Prostate gland (tissue), 2 donors: ENCODE data around the gene RNPEPL1. TPM values are rescaled to one million over a fixed set of nuclear protein-coding genes. Genes with fewer than 3 reads are reported as not detected.

ENCODE experiments used
- DNase-seq: peaks from one replicate; pipeline ENCODE4 v3.0.0-alpha.2; 2019; ENCODE audit warnings: low spot score
- H3K27ac ChIP-seq, 2 donors: fragments of 200-600 bp; sonication (generic); 2 replicates each; pipeline ENCODE4 v1.5.1; 2017 to 2019
- H3K27me3 ChIP-seq: fragments of 200-600 bp; sonication (generic); replicated peaks from 2 replicates; pipeline ENCODE4 v1.5.1; 2019; ENCODE audit not compliant: insufficient read depth
- H3K36me3 ChIP-seq, 2 donors: fragments of 200-600 bp; sonication (generic); 1 replicate in 1 of 2; 2 replicates in 1 of 2; pipeline versions ENCODE4 v1.5.1 to v1.8.1; 2017 to 2019
- H3K4me1 ChIP-seq: fragments of 200-600 bp; sonication (generic); replicated peaks from 2 replicates; pipeline ENCODE4 v1.5.1; 2019
- H3K4me3 ChIP-seq, 2 donors: fragments of 200-600 bp; sonication (generic); 2 replicates each; pipeline ENCODE4 v1.5.1; 2017 to 2019
- H3K9me3 ChIP-seq: fragments of 200-600 bp; sonication (generic); 2 replicates; pipeline ENCODE4 v1.5.1; 2017
- CTCF ChIP-seq, 4 experiments: fragments of 200-600 bp in 2 of 4; fragments of 450-650 bp in 2 of 4; sonication (generic) in 2 of 4; IDR thresholded peaks; 1 replicate in 3 of 4; 2 replicates in 1 of 4; pipeline ENCODE4 v1.5.1; 2016 to 2019; ENCODE audit warnings: antibody characterized with exemption in 4 of 4, mild to moderate bottlenecking in 2 of 4, moderate library complexity in 2 of 4
- POLR2A ChIP-seq: fragments of 450-650 bp; IDR thresholded peaks from one replicate; pipeline ENCODE4 v1.6.1; 2016; ENCODE audit warnings: antibody characterized with exemption, mild to moderate bottlenecking
- POLR2AphosphoS5 ChIP-seq: sonication (generic); formaldehyde crosslinking; IDR thresholded peaks from one replicate; pipeline ENCODE4 v1.6.1; 2017; ENCODE audit warnings: antibody characterized with exemption
- WGBS: methylation state at CpG from one replicate; pipeline ENCODE4 v1.1.5; 2018; 5-methylcytosine and 5-hydroxymethylcytosine counted together
- intact Hi-C: fragments of 100-400 bp; cut with DNase I; formaldehyde crosslinking; loops from one replicate; pipeline ENCODE4 v1.14.2; 2022
- total RNA-seq, 2 donors: library from RNA; depleted of rRNA; stranded (reverse); fragments of >200 nt; gene quantifications; one replicate each; pipeline ENCODE4 v1.1.0, GENCODE V29; 2016

RNPEPL1 gene
- total RNA-seq, 2 donors from 2014 or later: 36.9 to 94.7 TPM

- WGBS: 17% methylated on average over 30 of the region's 51 CpGs
- DNase-seq: peak; percentile 3
- Histone ChIP-seq H3K4me1 (peaks cover 13% of the 10 kb centered on the region), H3K36me3 (no peaks in the 10 kb centered on the region), H3K4me3 (peak overlapping the region; percentile 31 to 35), H3K27me3 (no peaks in the 10 kb centered on the region), H3K9me3 (no peaks in the 10 kb centered on the region), H3K27ac (no peak overlapping the region)
- TF ChIP-seq POLR2AphosphoS5 (no peak), POLR2A (no peak), CTCF (IDR thresholded peaks at IDR 0.05) (no peak)
- intact Hi-C loops: no loop called here
These were observed 11.1 kb upstream of the RNPEPL1 start for GRCh38 chr2:240557101-240557751.

- TF ChIP-seq CTCF (IDR thresholded peaks at IDR 0.05) (no peak), POLR2A (no peak), POLR2AphosphoS5 (peak; percentile 20)
- no peaks in the 10 kb centered on the region for H3K36me3 ChIP-seq
- intact Hi-C loops: no loop called here
- peaks cover 15% of the 10 kb centered on the region for H3K4me1 ChIP-seq
- no peaks in the 10 kb centered on the region for H3K9me3 ChIP-seq
- H3K27me3 ChIP-seq: no peaks in the 10 kb centered on the region
- H3K27ac ChIP-seq: no peak within 1 kb of the TSS
- DNase-seq: peak; percentile 52
- H3K4me3 ChIP-seq: peak within 1 kb of the TSS; percentile 31 to 35
- 4% methylated on average over 42 of the region's 47 CpGs for WGBS
These were observed 10.5 kb upstream of the RNPEPL1 start, which contains the start of gene ANKMY1 for GRCh38 chr2:240557808-240558207. TSS of gene ANKMY1 (minus strand) at chr2:240557988. CDS start at chr2:240557335, 653 bp downstream.

GRCh38 chr2:240558236-240558761 lies 10.0 kb upstream of the RNPEPL1 start:
- Histone ChIP-seq H3K4me3 (peak overlapping the region; percentile 31 to 35), H3K9me3 (no peaks in the 10 kb centered on the region), H3K36me3 (no peaks in the 10 kb centered on the region), H3K27ac (no peak overlapping the region), H3K27me3 (no peaks in the 10 kb centered on the region), H3K4me1 (peaks cover 15% of the 10 kb centered on the region)
- DNase-seq: no peak
- TF ChIP-seq POLR2AphosphoS5 (no peak), CTCF (IDR thresholded peaks at IDR 0.05) (no peak), POLR2A (no peak)
- intact Hi-C loops: no loop called here
- WGBS: 77% methylated on average over 18 of the region's 18 CpGs

GRCh38 chr2:240559286-240559685 lies 9.0 kb upstream of the RNPEPL1 start:
- no peak for DNase-seq
- no peaks in the 10 kb centered on the region for H3K27me3 ChIP-seq
- no peaks in the 10 kb centered on the region for H3K9me3 ChIP-seq
- WGBS: 89% methylated on average over 3 of the region's 3 CpGs
- H3K4me1 ChIP-seq: peaks cover 15% of the 10 kb centered on the region
- intact Hi-C loops: no loop called here
- no peak overlapping the region for H3K4me3 ChIP-seq
- H3K36me3 ChIP-seq: no peaks in the 10 kb centered on the region
- TF ChIP-seq CTCF (IDR thresholded peaks at IDR 0.05): no peak
- TF ChIP-seq POLR2AphosphoS5: no peak
- TF ChIP-seq POLR2A: no peak
- H3K27ac ChIP-seq: no peak overlapping the region

GRCh38 chr2:240560084-240560479 lies 8.2 kb upstream of the RNPEPL1 start, which contains the start of gene DUSP28:
TSS of gene DUSP28 (plus strand) at chr2:240560357. CDS start at chr2:240560685, 328 bp downstream.
- WGBS: under 1% methylated on average over 27 of the region's 39 CpGs
- intact Hi-C loops: loop anchor here (2.0 to 10.0 kb wide), 2 partner anchors 27 to 105 kb away; partner anchors contain the start of gene CAPN10

More at GRCh38 chr2:240560084-240560479, 8.2 kb upstream of the RNPEPL1 start, which contains the start of gene DUSP28:
- Histone ChIP-seq H3K4me3 (peak within 1 kb of the TSS; percentile 71 to 92), H3K27ac (peak within 1 kb of the TSS; percentile 98 to 100), H3K36me3 (no peaks in the 10 kb centered on the region), H3K9me3 (no peaks in the 10 kb centered on the region), H3K27me3 (no peaks in the 10 kb centered on the region), H3K4me1 (peaks cover 15% of the 10 kb centered on the region)
- TF ChIP-seq CTCF (IDR thresholded peaks at IDR 0.05) (peak in 2 of 4 experiments; percentile 9 to 11), POLR2AphosphoS5 (peak; percentile 90), POLR2A (peak; percentile 95)
- DNase-seq: peak; percentile 88
